Activated T-cell treated with anti-CD3 and anti-CD28 coated beads, Interleukin-2, amount 50 U/mL, for 72 hours (primary cell): ENCODE measurements around the gene ABCG2. TPM values are rescaled to one million over a fixed set of nuclear protein-coding genes. Genes with fewer than 3 reads are reported as not detected.

Experiments used
- ATAC-seq, 2 donors: fragments of 150-1000 bp; cut with Tn5 transposase; replicated peaks in 1 of 2; 2 replicates each; pipeline ENCODE4 v1.10.0; 2021; ENCODE audit warnings: moderate library complexity in 2 of 2, mild to moderate bottlenecking in 1 of 2
- DNase-seq, 2 donors: peaks; one replicate each; pipeline ENCODE4 v3.0.0; 2021 to 2022; ENCODE audit warnings: mixed read lengths in 1 of 2
- H3K27ac Mint-ChIP-seq: one replicate; pipeline ENCODE4 v1.8.0; 2022; ENCODE audit warnings: mild to moderate bottlenecking, moderate library complexity, mixed read lengths
- H3K27me3 Mint-ChIP-seq: one replicate; pipeline ENCODE4 v1.8.0; 2022; ENCODE audit warnings: low read depth, mixed read lengths
- H3K36me3 Mint-ChIP-seq, 2 donors: one replicate each; pipeline ENCODE4 v1.8.0; 2022; ENCODE audit warnings: mixed read lengths in 2 of 2, mild to moderate bottlenecking in 1 of 2; ENCODE audit not compliant: insufficient read depth in 2 of 2
- H3K4me1 Mint-ChIP-seq: one replicate; pipeline ENCODE4 v1.8.0; 2022; ENCODE audit warnings: low read depth, mixed read lengths
- H3K4me3 Mint-ChIP-seq, 2 donors: one replicate each; pipeline ENCODE4 v1.8.0; 2022; ENCODE audit warnings: mild to moderate bottlenecking in 2 of 2, mixed read lengths in 2 of 2, moderate library complexity in 2 of 2
- H3K9me3 Mint-ChIP-seq, 2 donors: one replicate each; pipeline ENCODE4 v1.8.0; 2022; ENCODE audit warnings: mixed read lengths in 2 of 2
- total RNA-seq, 2 donors: library from RNA; stranded (reverse); gene quantifications; one replicate each; pipeline ENCODE4 v1.2.3, GENCODE V29; 2022

The ABCG2 gene
- total RNA-seq, 2 donors from 2014 or later = 0.28 to 2.3 TPM

DNA sequence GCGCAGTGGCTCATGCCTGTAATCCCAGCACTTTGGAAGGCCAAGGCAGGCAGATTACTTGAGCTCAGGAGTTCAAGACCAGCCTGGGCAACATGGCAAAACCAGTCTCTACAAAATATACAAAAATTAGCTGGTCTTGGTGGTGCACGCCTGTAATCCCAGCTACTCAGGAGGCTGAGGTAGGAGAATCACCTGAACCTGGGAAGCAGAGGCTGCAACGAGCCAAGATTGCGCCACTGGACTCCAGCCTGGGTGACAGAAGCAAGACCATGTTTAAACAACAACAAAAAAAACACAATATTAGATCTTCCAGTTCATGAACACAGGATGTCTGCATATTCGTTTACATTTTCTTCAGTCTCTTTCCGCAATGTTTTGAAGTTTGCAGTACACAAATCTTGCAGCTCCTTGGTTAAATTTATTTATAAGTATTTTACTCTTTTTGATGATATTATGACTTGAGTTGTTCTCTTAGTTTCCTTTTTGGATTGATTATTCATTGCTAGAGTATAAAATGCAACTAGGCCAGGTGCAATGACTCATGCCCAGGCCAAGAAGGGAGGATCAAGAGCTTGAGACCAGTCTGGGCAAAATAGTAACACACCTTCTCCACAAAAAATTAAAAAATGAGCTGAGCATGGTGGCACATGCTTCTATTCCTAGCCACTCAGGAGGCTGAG lies 30.4 kb upstream of the ABCG2 start:
- Mint-ChIP-seq H3K4me3 (no peak overlapping the region), H3K27me3 (no peaks in the 10 kb centered on the region), H3K36me3 (no peaks in the 10 kb centered on the region), H3K4me1 (peaks cover 8% of the 10 kb centered on the region), H3K27ac (no peak overlapping the region), H3K9me3 (peaks cover 0 to 2% of the 10 kb centered on the region in 2 donors)
- DNase-seq (no peak), ATAC-seq (peak; percentile 51 to 60)

DNA sequence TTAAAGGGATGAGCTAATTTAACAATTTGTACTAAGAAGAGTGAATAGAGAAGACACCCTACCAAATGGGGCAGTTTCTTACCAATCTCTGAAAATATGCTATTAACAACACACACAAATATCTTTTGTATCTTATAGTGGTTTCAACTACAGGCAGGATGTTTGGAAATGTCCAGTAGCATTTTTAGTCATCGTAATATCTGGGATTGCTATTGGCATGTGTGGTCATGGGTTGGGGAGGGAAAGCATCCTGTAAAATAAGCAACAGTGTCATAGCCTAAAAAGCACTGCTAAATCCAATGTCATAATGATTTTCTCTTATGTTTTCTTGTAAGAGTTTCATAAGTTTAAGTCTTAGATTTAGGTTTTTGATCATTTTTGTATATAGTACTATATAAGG lies 29.3 kb upstream of the ABCG2 start:
- Mint-ChIP-seq H3K4me1 (peaks cover 8% of the 10 kb centered on the region), H3K27me3 (no peaks in the 10 kb centered on the region), H3K9me3 (peaks cover 0 to 2% of the 10 kb centered on the region in 2 donors), H3K4me3 (no peak overlapping the region), H3K27ac (no peak overlapping the region), H3K36me3 (no peaks in the 10 kb centered on the region)
- ATAC-seq (no peak), DNase-seq (no peak)

DNA sequence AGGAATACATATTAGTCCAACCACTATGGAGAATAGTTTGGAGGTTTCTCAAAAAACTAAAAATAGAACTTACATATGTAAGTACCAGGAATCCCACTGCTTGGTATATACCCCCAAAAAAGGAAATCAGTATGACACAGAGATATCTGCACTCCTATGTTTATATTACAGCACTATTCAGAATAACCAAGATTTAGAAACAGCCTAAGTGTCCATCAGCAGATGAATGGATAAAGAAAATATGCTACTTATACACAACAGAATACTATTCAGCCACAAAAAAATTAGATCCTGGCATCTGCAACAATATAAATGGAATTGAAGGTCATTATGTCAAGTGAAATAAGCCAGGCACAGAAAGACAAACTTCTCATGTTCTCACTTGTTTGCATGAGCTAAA lies 27.5 kb upstream of the ABCG2 start:
- no peak for ATAC-seq
- Mint-ChIP-seq H3K9me3 (peaks cover 0 to 6% of the 10 kb centered on the region in 2 donors), H3K27ac (no peak overlapping the region), H3K4me1 (peaks cover 13% of the 10 kb centered on the region), H3K36me3 (no peaks in the 10 kb centered on the region), H3K4me3 (no peak overlapping the region), H3K27me3 (no peaks in the 10 kb centered on the region)
- no peak for DNase-seq

DNA sequence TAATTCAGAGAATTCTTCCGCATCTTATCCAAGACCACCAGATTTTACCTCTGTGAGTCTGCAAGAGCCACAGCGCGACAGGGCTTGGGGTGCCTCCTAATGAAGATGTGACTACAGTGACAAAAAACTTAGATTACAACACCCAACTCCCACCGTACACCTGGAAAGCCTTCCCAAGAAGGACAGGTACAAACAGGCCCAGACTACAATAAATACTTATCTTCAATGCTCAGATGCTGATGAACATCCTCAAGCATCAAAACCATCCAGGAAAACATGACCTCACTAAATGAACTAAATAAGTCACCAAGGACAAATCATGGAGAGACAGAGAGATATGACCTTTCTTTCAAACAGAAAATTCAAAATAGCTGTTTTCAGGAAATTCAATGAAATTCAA lies 20.8 kb upstream of the ABCG2 start:
- H3K27ac Mint-ChIP-seq = no peak overlapping the region
- no peak overlapping the region for H3K4me3 Mint-ChIP-seq
- peaks cover 2 to 10% of the 10 kb centered on the region in 2 donors for H3K9me3 Mint-ChIP-seq
- ATAC-seq = no peak
- peaks cover 0 to 4% of the 10 kb centered on the region in 2 donors for H3K36me3 Mint-ChIP-seq
- H3K4me1 Mint-ChIP-seq = peaks cover 6% of the 10 kb centered on the region
- DNase-seq = no peak
- H3K27me3 Mint-ChIP-seq = no peaks in the 10 kb centered on the region

- H3K4me3 Mint-ChIP-seq = no peak overlapping the region
- H3K9me3 Mint-ChIP-seq = peaks cover 2 to 8% of the 10 kb centered on the region in 2 donors
- peaks cover 6% of the 10 kb centered on the region for H3K4me1 Mint-ChIP-seq
- H3K27me3 Mint-ChIP-seq = no peaks in the 10 kb centered on the region
- ATAC-seq (no peak), DNase-seq (no peak)
- H3K27ac Mint-ChIP-seq = no peak overlapping the region
- H3K36me3 Mint-ChIP-seq = peaks cover 0 to 4% of the 10 kb centered on the region in 2 donors
These were observed 20.3 kb upstream of the ABCG2 start for GRCh38 chr4:88178626-88179231.

DNA sequence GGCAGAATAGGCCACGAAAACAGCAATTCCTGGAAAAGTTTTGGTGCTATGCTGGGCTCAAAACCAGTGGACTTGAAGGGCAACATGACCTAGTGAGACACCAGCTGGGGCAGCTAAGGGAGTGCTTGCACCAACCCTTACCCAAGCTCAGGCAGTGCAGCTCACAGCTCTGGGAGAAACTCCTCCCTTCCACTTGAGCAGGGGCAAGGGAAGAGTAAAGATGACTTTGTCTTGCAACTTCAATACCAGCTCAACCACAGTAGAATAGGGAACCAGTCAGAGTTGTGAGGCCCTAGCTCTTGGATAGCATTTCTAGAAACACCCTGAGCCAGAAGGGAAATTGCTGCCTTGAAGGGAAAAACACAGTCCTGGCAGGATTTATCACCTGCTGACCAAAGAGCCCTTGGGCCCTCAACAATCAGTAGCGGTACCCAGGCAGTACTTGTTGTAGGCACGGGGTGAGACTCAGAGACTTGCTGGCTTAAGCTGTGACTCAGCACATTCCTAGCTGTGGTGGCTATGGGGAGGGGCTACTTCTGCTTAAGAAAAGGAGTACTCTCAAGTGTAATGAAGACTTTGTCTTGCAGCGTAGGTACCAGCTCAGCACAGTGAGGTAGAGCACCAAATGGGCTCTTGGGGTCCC lies 19.7 kb upstream of the ABCG2 start:
- Mint-ChIP-seq H3K9me3 (peaks cover 2 to 8% of the 10 kb centered on the region in 2 donors), H3K36me3 (peaks cover 0 to 4% of the 10 kb centered on the region in 2 donors), H3K27me3 (no peaks in the 10 kb centered on the region), H3K4me3 (no peak overlapping the region), H3K27ac (no peak overlapping the region), H3K4me1 (peaks cover 6% of the 10 kb centered on the region)
- ATAC-seq (no peak), DNase-seq (no peak)

GRCh38 chr4:88172987-88173386 lies 14.5 kb upstream of the ABCG2 start:
- Mint-ChIP-seq H3K27ac (no peak overlapping the region), H3K4me3 (no peak overlapping the region), H3K27me3 (peaks cover 6% of the 10 kb centered on the region), H3K36me3 (no peaks in the 10 kb centered on the region), H3K4me1 (no peaks in the 10 kb centered on the region), H3K9me3 (no peaks in the 10 kb centered on the region)
- no peak for DNase-seq
- no peak for ATAC-seq

- Mint-ChIP-seq H3K36me3 (no peaks in the 10 kb centered on the region), H3K9me3 (no peaks in the 10 kb centered on the region), H3K4me3 (no peak overlapping the region), H3K27ac (no peak overlapping the region), H3K4me1 (no peaks in the 10 kb centered on the region), H3K27me3 (peaks cover 6% of the 10 kb centered on the region)
- ATAC-seq (no peak), DNase-seq (no peak)
These were observed 12.8 kb upstream of the ABCG2 start for GRCh38 chr4:88171206-88171605.

GRCh38 chr4:88169298-88169697 lies 10.9 kb upstream of the ABCG2 start:
- peaks cover 1 to 2% of the 10 kb centered on the region in 2 donors for H3K36me3 Mint-ChIP-seq
- H3K4me1 Mint-ChIP-seq = no peaks in the 10 kb centered on the region
- peaks cover 0 to 1% of the 10 kb centered on the region in 2 donors for H3K9me3 Mint-ChIP-seq
- no peak overlapping the region for H3K4me3 Mint-ChIP-seq
- peaks cover 6% of the 10 kb centered on the region for H3K27me3 Mint-ChIP-seq
- DNase-seq (no peak), ATAC-seq (no peak)
- H3K27ac Mint-ChIP-seq = no peak overlapping the region

GRCh38 chr4:88166608-88167007 lies 8.2 kb upstream of the ABCG2 start:
- Mint-ChIP-seq H3K4me3 (no peak overlapping the region), H3K4me1 (no peaks in the 10 kb centered on the region), H3K27ac (no peak overlapping the region), H3K9me3 (peaks cover 1 to 4% of the 10 kb centered on the region in 2 donors), H3K36me3 (peaks cover 1 to 4% of the 10 kb centered on the region in 2 donors), H3K27me3 (peaks cover 6% of the 10 kb centered on the region)
- no peak for ATAC-seq
- DNase-seq = no peak

DNA sequence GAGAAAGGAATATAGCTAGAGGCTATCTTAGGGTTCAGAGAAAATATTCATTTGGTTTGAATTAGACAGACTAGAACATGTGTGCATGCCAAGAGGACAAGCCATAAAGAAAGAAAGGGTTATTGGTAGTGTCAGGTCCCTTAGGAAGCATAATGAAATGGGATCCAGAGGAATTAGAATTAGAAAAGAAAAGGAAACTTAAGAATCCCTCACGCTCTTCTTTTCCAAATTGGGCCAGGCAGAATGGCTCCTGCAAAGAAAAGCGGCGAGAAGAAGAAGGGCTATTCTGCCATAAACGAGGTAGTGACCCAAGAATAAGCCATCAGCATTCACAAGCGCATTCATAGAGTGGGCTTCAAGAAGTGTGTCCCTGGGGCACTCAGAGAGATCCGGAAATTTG lies 4.9 kb upstream of the ABCG2 start:
- Mint-ChIP-seq H3K4me3 (no peak overlapping the region), H3K9me3 (peaks cover 1 to 4% of the 10 kb centered on the region in 2 donors), H3K4me1 (peaks cover 6% of the 10 kb centered on the region), H3K36me3 (peaks cover 1 to 4% of the 10 kb centered on the region in 2 donors), H3K27me3 (peaks cover 8% of the 10 kb centered on the region), H3K27ac (no peak overlapping the region)
- DNase-seq (no peak), ATAC-seq (no peak)

DNA sequence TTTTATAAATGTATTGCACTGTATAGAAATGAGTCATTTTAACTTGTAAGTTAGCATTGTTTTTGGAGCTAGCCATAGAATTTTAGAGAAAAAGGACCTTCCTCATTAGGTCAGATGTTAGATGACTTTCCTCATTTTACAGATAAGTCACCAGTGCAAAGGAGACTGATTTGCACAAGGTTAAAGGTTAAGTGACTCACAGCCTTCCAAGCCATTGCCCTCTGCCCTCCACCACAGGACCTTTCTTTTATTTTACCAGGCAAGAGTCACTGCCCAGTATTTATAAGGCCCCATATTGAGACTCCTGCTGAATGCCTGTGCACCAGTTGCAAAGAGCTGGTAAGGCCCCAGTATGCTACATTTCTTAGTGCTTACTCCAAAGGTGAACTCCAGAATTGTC lies 4.2 kb upstream of the ABCG2 start:
- peaks cover 15% of the 10 kb centered on the region for H3K27me3 Mint-ChIP-seq
- H3K9me3 Mint-ChIP-seq = peaks cover 1 to 4% of the 10 kb centered on the region in 2 donors
- ATAC-seq = no peak
- peaks cover 13% of the 10 kb centered on the region for H3K4me1 Mint-ChIP-seq
- H3K27ac Mint-ChIP-seq = no peak overlapping the region
- no peak for DNase-seq
- peaks cover 1 to 4% of the 10 kb centered on the region in 2 donors for H3K36me3 Mint-ChIP-seq
- no peak overlapping the region for H3K4me3 Mint-ChIP-seq

DNA sequence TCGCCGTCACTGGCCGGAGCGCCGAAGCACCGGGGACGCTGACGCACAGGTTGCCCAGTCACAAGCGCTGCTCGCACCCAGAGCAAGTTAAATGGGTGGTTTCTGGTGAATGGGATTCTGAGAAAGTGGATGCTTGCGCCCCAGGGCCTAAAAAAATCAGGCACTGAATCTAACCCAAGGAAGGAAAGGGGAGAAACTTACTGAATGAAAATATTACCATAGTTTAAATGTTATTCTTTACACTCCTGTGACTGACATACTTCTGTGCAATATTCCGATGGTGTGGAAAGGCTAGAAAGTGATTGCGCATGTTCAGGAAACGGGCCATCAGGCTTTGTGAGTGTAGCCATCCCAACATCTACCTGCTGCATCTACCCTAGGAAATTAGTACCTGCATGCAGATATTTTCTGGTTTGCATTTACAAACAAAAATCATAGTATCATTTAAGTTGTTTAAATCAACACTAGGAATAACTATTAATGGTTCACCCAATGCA lies 838 bp upstream of the ABCG2 start:
- no peak for DNase-seq
- peaks cover 0 to 2% of the 10 kb centered on the region in 2 donors for H3K36me3 Mint-ChIP-seq
- peaks cover 0 to 4% of the 10 kb centered on the region in 2 donors for H3K9me3 Mint-ChIP-seq
- peaks cover 15% of the 10 kb centered on the region for H3K4me1 Mint-ChIP-seq
- ATAC-seq = peak in 1 of 2 donors; percentile 51
- H3K27ac Mint-ChIP-seq = no peak overlapping the region
- H3K27me3 Mint-ChIP-seq = peaks cover 28% of the 10 kb centered on the region
- H3K4me3 Mint-ChIP-seq = peak overlapping the region; percentile 80 to 84
